Endothelial cell of umbilical vein (primary cell): ENCODE measurements around the gene GABRG1. TPM values are rescaled to one million over a fixed set of nuclear protein-coding genes. Genes with fewer than 3 reads are reported as not detected.

Experiments
- BruUV-seq: library from RNA; stranded (reverse); fragments of 400-500 nt; replicated peaks from 2 replicates; lab custom pipeline; 2021; lab: Mats Ljungman, UMichigan
- CTCF ChIA-PET: fragments of 300-600, 350-600 bp; sonication (Branson Sonifier 250); formaldehyde crosslinking; loops from one replicate; lab custom pipeline; 2021; ENCODE audit warnings: antibody characterized with exemption, inconsistent platforms; lab: Charles Lee
- POLR2A ChIA-PET: fragments of 300-600, 350-600 bp; sonication (Branson Sonifier 250); formaldehyde crosslinking; loops from one replicate; lab custom pipeline; 2021; ENCODE audit warnings: antibody characterized with exemption, inconsistent platforms; lab: Charles Lee
- DNase-seq: peaks from one replicate; pipeline ENCODE4 v3.0.0-alpha.2; 2011; ENCODE audit warnings: low read depth, low spot score
- FAIRE-seq: peaks from 2 replicates; lab custom pipeline; 2011; peaks lifted over from hg19 to GRCh38; lab: Jason Lieb, UNC
- H2AFZ ChIP-seq: 2 replicates; pipeline ENCODE4 v1.6.0; 2012; ENCODE audit warnings: low read depth, low read length, control low read depth, inconsistent platforms
- H3K27ac ChIP-seq: 2 replicates; pipeline ENCODE4 v1.5.1; 2011; ENCODE audit warnings: low read depth, mild to moderate bottlenecking, control low read depth, low read length, moderate library complexity; ENCODE audit not compliant: insufficient read depth
- H3K27me3 ChIP-seq, 2 experiments: 2 replicates each; pipeline versions ENCODE4 v1.6.0 to v1.6.1; 2011; ENCODE audit warnings: low read length in 2 of 2, mixed read lengths in 1 of 2; ENCODE audit not compliant: control insufficient read depth in 2 of 2, insufficient read depth in 2 of 2
- H3K36me3 ChIP-seq, 2 experiments: 2 replicates in 1 of 2; 3 replicates in 1 of 2; pipeline ENCODE4 v1.5.1; 2011; ENCODE audit warnings: low read length in 2 of 2, mild to moderate bottlenecking in 1 of 2, moderate library complexity in 1 of 2; ENCODE audit not compliant: control insufficient read depth in 2 of 2, insufficient read depth in 2 of 2; ENCODE audit errors: extremely low read depth in 1 of 2
- H3K4me1 ChIP-seq: 3 replicates; pipeline ENCODE4 v1.5.1; 2011; ENCODE audit warnings: mild to moderate bottlenecking, low read length; ENCODE audit not compliant: control insufficient read depth, insufficient read depth; ENCODE audit errors: extremely low read depth
- H3K4me2 ChIP-seq: 2 replicates; pipeline ENCODE4 v1.6.1; 2011; ENCODE audit warnings: low read length, control low read depth, mixed read lengths; ENCODE audit not compliant: insufficient read depth
- H3K4me3 ChIP-seq, 3 experiments: fragments of 200-600 bp in 1 of 3; sonication (generic), shearing (Covaris generic) in 1 of 3; replicated peaks in 1 of 3; 2 replicates each; pipeline ENCODE4 v1.5.1; 2011 to 2016; ENCODE audit warnings: control low read depth in 3 of 3, low read length in 3 of 3, mild to moderate bottlenecking in 2 of 3, inconsistent platforms in 1 of 3, low read depth in 1 of 3, moderate library complexity in 1 of 3; ENCODE audit not compliant: insufficient read depth in 1 of 3
- H3K79me2 ChIP-seq: 2 replicates; pipeline ENCODE4 v1.6.0; 2012; ENCODE audit warnings: low read length, inconsistent platforms; ENCODE audit not compliant: control insufficient read depth, insufficient read depth
- H3K9ac ChIP-seq: replicated peaks from 2 replicates; pipeline ENCODE3; 2011; ENCODE audit warnings: low read length, control low read depth; ENCODE audit not compliant: insufficient read depth; ENCODE audit errors: extremely low read depth
- H3K9me1 ChIP-seq: replicated peaks from 3 replicates; pipeline ENCODE4 v1.6.0; 2011; ENCODE audit warnings: mild to moderate bottlenecking, low read length; ENCODE audit not compliant: control insufficient read depth, insufficient read depth; ENCODE audit errors: extremely low read depth
- H3K9me3 ChIP-seq: replicated peaks from 2 replicates; pipeline ENCODE4 v1.5.1; 2012; ENCODE audit warnings: low read length, inconsistent platforms; ENCODE audit not compliant: control insufficient read depth, insufficient read depth
- H4K20me1 ChIP-seq: replicated peaks from 2 replicates; pipeline ENCODE3; 2011; ENCODE audit warnings: mild to moderate bottlenecking, low read length; ENCODE audit not compliant: control insufficient read depth, insufficient read depth; ENCODE audit errors: extremely low read depth
- EZH2 ChIP-seq: IDR thresholded peaks from 2 replicates; pipeline ENCODE4 v1.6.1; 2012; ENCODE audit warnings: borderline replicate concordance, low read depth, mild to moderate bottlenecking, moderate library complexity, low read length, inconsistent platforms; ENCODE audit not compliant: severe bottlenecking
- FOS ChIP-seq: IDR thresholded peaks from 2 replicates; pipeline ENCODE4 v1.6.1; 2011; ENCODE audit warnings: mild to moderate bottlenecking, low read length, moderate library complexity, borderline replicate concordance; ENCODE audit not compliant: insufficient read depth
- GATA2 ChIP-seq: IDR thresholded peaks from 2 replicates; pipeline ENCODE4 v1.7.0; 2011; ENCODE audit warnings: low read depth, mild to moderate bottlenecking, moderate library complexity, mixed read lengths, low read length; ENCODE audit not compliant: insufficient read length, insufficient read depth
- JUN ChIP-seq: IDR thresholded peaks from 2 replicates; pipeline ENCODE4 v1.6.1; 2011; ENCODE audit warnings: borderline replicate concordance, low read depth; ENCODE audit not compliant: insufficient read length, insufficient read depth
- MYC ChIP-seq: IDR thresholded peaks from one replicate; pipeline ENCODE4 v1.6.1; 2011; ENCODE audit warnings: mild to moderate bottlenecking, low read depth, low read length
- POLR2A ChIP-seq: IDR thresholded peaks from 2 replicates; pipeline ENCODE4 v1.6.1; 2012; ENCODE audit warnings: low read depth, mild to moderate bottlenecking, control low read depth, low read length
- POLR2AphosphoS5 ChIP-seq: IDR thresholded peaks from 2 replicates; pipeline ENCODE4 v1.6.1; 2012; ENCODE audit warnings: low read depth, mild to moderate bottlenecking, control low read depth, low read length, moderate library complexity; ENCODE audit not compliant: insufficient read depth
- dilution Hi-C: fragments of 300-500 bp; cut with MboI; formaldehyde crosslinking; loops from one replicate; pipeline ENCODE4 v1.15.0; 2019; ENCODE audit warnings: low sequenced_read_pairs; ENCODE audit not compliant: extremely low pct_ligation_motif_present
- intact Hi-C: fragments of 100-400 bp; cut with micrococcal nuclease; formaldehyde crosslinking; loops from one replicate; pipeline ENCODE4 v1.10.0; 2022
- polyA plus RNA-seq, 4 experiments: library from polyadenylated mRNA; depleted of rRNA in 3 of 4; stranded (reverse) in 3 of 4; unstranded in 1 of 4; fragments of >200 nt; gene quantifications; 2 replicates each; pipeline versions ENCODE4 v1.2.1 to v1.2.3, GENCODE V29; 2011 to 2012; ENCODE audit warnings: missing spikeins in 1 of 4
- total RNA-seq: library from RNA; stranded (reverse); gene quantifications from 2 replicates; pipeline ENCODE4 v1.2.3, GENCODE V29; 2021
- TF ChIP-seq, protein P1 (sequence below), 2 donors: IDR thresholded peaks; 1 replicate in 1 of 2; 2 replicates in 1 of 2; pipeline ENCODE4 v1.5.1; 2011; ENCODE audit warnings: low read length in 2 of 2, mild to moderate bottlenecking in 2 of 2, moderate library complexity in 2 of 2, control low read depth in 1 of 2, inconsistent platforms in 1 of 2, low read depth in 1 of 2; ENCODE audit not compliant: insufficient read depth in 1 of 2; ENCODE audit errors: extremely low read depth in 1 of 2
- TF ChIP-seq, protein P2 (sequence below): IDR thresholded peaks from 2 replicates; pipeline ENCODE4 v1.6.1; 2011; ENCODE audit not compliant: insufficient read depth, insufficient read length

GABRG1 gene
- total and polyA plus RNA-seq, 2 donors (not counting 3 experiments of a cell fraction or from before 2014, with no cell fraction given) = not detected

DNA sequence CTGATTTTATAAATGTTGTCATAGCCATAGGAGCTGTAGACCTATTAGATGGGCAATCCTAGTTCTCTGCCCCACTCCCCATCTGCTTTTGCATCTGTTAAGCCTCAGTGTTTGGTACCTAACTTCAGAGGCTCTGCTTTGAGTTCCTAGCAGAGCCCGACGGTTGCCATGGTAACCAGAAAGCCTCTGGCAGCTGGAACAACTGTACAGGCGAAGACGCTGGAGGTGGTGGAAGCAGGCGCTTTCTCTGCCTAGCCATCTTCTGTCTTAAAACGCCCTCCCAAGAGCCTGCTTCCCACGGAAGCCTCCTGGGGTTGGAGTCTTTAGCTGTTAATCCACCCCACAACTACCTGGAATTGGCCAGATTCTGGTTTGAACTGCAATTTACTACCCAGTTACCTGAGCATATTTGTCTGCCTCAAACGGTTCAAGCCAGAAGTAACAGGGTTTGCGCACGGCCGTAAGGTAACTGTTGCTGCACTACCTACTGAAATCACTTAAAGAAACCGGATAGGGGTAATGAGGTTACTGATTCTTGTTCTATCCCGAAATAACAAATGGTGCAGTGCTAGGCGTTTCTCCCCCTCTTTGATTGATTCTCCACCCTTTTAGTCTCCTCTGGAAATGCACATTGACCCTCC lies 1.0 kb upstream of the GABRG1 start:
- no peak for DNase-seq
- ChIA-PET CTCF (no interaction called here), POLR2A (no interaction called here)
- intact Hi-C loops = no loop called here
- dilution Hi-C loops = no loop called here
- Histone ChIP-seq H3K36me3 (no peaks in the 10 kb centered on the region), H3K4me1 (no peaks in the 10 kb centered on the region), H2AFZ (no peak overlapping the region), H3K9me1 (no peaks in the 10 kb centered on the region), H3K4me2 (no peak overlapping the region), H3K79me2 (no peaks in the 10 kb centered on the region), H3K9me3 (peaks cover 4% of the 10 kb centered on the region), H3K9ac (no peak overlapping the region), H3K27me3 (no peaks in the 10 kb centered on the region), H3K4me3 (no peak overlapping the region), H3K27ac (no peak overlapping the region), H4K20me1 (no peaks in the 10 kb centered on the region)
- BruUV-seq = no TSS peak
- TF ChIP-seq FOS (no peak), GATA2 (no peak), POLR2AphosphoS5 (no peak), JUN (no peak), POLR2A (no peak), MYC (no peak), EZH2 (no peak)
- TF ChIP-seq, protein P1, sequence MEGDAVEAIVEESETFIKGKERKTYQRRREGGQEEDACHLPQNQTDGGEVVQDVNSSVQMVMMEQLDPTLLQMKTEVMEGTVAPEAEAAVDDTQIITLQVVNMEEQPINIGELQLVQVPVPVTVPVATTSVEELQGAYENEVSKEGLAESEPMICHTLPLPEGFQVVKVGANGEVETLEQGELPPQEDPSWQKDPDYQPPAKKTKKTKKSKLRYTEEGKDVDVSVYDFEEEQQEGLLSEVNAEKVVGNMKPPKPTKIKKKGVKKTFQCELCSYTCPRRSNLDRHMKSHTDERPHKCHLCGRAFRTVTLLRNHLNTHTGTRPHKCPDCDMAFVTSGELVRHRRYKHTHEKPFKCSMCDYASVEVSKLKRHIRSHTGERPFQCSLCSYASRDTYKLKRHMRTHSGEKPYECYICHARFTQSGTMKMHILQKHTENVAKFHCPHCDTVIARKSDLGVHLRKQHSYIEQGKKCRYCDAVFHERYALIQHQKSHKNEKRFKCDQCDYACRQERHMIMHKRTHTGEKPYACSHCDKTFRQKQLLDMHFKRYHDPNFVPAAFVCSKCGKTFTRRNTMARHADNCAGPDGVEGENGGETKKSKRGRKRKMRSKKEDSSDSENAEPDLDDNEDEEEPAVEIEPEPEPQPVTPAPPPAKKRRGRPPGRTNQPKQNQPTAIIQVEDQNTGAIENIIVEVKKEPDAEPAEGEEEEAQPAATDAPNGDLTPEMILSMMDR (IDR thresholded peaks at IDR 0.05; ENCODE audit: extremely low read depth in 1 of 2, insufficient read depth in 1 of 2, low read depth in 1 of 2, low read length in 2 of 2) = no peak
- TF ChIP-seq, protein P2, sequence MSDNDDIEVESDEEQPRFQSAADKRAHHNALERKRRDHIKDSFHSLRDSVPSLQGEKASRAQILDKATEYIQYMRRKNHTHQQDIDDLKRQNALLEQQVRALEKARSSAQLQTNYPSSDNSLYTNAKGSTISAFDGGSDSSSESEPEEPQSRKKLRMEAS = no peak
- FAIRE-seq = no peak
